ENCODE data around the gene RAD1.

Gene RAD1

GRCh38 chr5:34858790-34859189 is 56.5 kb downstream of the RAD1 start:
- no peak for DNase-seq

GRCh38 chr5:34857894-34858293 is 57.4 kb downstream of the RAD1 start:
- DNase-seq, result no peak

GRCh38 chr5:34857161-34857560 is 58.1 kb downstream of the RAD1 start:
- DNase-seq, result no peak

Measured in SHP77 treated with DMSO at 0.1 percent for 48 hours (cell line).